IPS-18a (cell line): ENCODE results near the gene ZNF320.
"Not testable (repeated sequence)": the region's sequence is repeated elsewhere in the genome, so short reads cannot be mapped to it uniquely, and the experiment has no call there.

Experiments used
- H3K27ac ChIP-seq: one replicate; pipeline ENCODE4 v1.5.1; 2013; ENCODE audit warnings: low read length
- H3K27me3 ChIP-seq: one replicate; pipeline ENCODE4 v1.6.1; 2013; ENCODE audit warnings: mild to moderate bottlenecking, low read length; ENCODE audit not compliant: control insufficient read depth, insufficient read depth
- H3K36me3 ChIP-seq: one replicate; pipeline ENCODE4 v1.6.1; 2013; ENCODE audit warnings: low read depth, low read length; ENCODE audit not compliant: control insufficient read depth
- H3K4me1 ChIP-seq: one replicate; pipeline ENCODE4 v1.6.1; 2013; ENCODE audit warnings: low read depth, low read length; ENCODE audit not compliant: control insufficient read depth
- H3K4me3 ChIP-seq: one replicate; pipeline ENCODE4 v1.5.1; 2013; ENCODE audit warnings: low read length
- H3K9ac ChIP-seq: one replicate; pipeline ENCODE4 v1.6.1; 2013; ENCODE audit warnings: mild to moderate bottlenecking, low read length, moderate library complexity
- H3K9me3 ChIP-seq: one replicate; pipeline ENCODE4 v1.6.1; 2013; ENCODE audit warnings: low read depth, low read length; ENCODE audit not compliant: control insufficient read depth

ZNF320 gene

GRCh38 chr19:52901842-52902241 lies 4.4 kb upstream of the ZNF320 start:
- peaks cover 5% of the 10 kb centered on the region for H3K36me3 ChIP-seq
- H3K9ac ChIP-seq: no peak overlapping the region
- no peak overlapping the region for H3K27ac ChIP-seq
- H3K9me3 ChIP-seq: no peaks in the 10 kb centered on the region
- no peaks in the 10 kb centered on the region for H3K27me3 ChIP-seq
- no peak overlapping the region for H3K4me3 ChIP-seq
- peaks cover 12% of the 10 kb centered on the region for H3K4me1 ChIP-seq

- H3K9ac ChIP-seq: peak overlapping the region; percentile 28
- H3K36me3 ChIP-seq, H3K27ac ChIP-seq, H3K4me1 ChIP-seq, H3K27me3 ChIP-seq, H3K9me3 ChIP-seq, H3K4me3 ChIP-seq: not testable (repeated sequence)
Measured at GRCh38 chr19:52898596-52898995, 1.2 kb upstream of the ZNF320 start.

GRCh38 chr19:52898101-52898500 lies 666 bp upstream of the ZNF320 start:
- H3K4me3 ChIP-seq: peak overlapping the region; percentile 98
- H3K9me3 ChIP-seq: no peaks in the 10 kb centered on the region
- H3K27me3 ChIP-seq: no peaks in the 10 kb centered on the region
- peak overlapping the region; percentile 28 for H3K9ac ChIP-seq
- peaks cover 9% of the 10 kb centered on the region for H3K4me1 ChIP-seq
- H3K36me3 ChIP-seq: peaks cover 9% of the 10 kb centered on the region
- peak overlapping the region; percentile 57 for H3K27ac ChIP-seq

- Histone ChIP-seq H3K9me3 (no peaks in the 10 kb centered on the region), H3K27ac (peak overlapping the region; percentile 97), H3K27me3 (no peaks in the 10 kb centered on the region), H3K9ac (peak overlapping the region; percentile 96), H3K4me3 (peak overlapping the region; percentile 98), H3K4me1 (peaks cover 9% of the 10 kb centered on the region), H3K36me3 (peaks cover 9% of the 10 kb centered on the region)
Measured at GRCh38 chr19:52896431-52897137, 851 bp downstream of the ZNF320 start.

- H3K36me3 ChIP-seq: peaks cover 43% of the 10 kb centered on the region
- no peaks in the 10 kb centered on the region for H3K4me1 ChIP-seq
- no peak overlapping the region for H3K9ac ChIP-seq
- H3K27me3 ChIP-seq: no peaks in the 10 kb centered on the region
- no peak overlapping the region for H3K27ac ChIP-seq
- H3K4me3 ChIP-seq: no peak overlapping the region
- H3K9me3 ChIP-seq: no peaks in the 10 kb centered on the region
Measured at GRCh38 chr19:52891336-52891735, 6.1 kb downstream of the ZNF320 start.

GRCh38 chr19:52889931-52890330 lies 7.5 kb downstream of the ZNF320 start:
- Histone ChIP-seq H3K36me3 (peaks cover 49% of the 10 kb centered on the region), H3K9me3 (no peaks in the 10 kb centered on the region), H3K9ac (no peak overlapping the region), H3K4me1 (no peaks in the 10 kb centered on the region), H3K27me3 (no peaks in the 10 kb centered on the region), H3K27ac (no peak overlapping the region), H3K4me3 (no peak overlapping the region)

- Histone ChIP-seq H3K27me3 (no peaks in the 10 kb centered on the region), H3K9me3 (no peaks in the 10 kb centered on the region), H3K4me1 (no peaks in the 10 kb centered on the region), H3K27ac (no peak overlapping the region), H3K36me3 (peaks cover 58% of the 10 kb centered on the region), H3K4me3 (no peak overlapping the region), H3K9ac (no peak overlapping the region)
Measured at GRCh38 chr19:52889076-52889475, 8.4 kb downstream of the ZNF320 start.

- Histone ChIP-seq H3K27me3 (no peaks in the 10 kb centered on the region), H3K36me3 (peaks cover 62% of the 10 kb centered on the region), H3K27ac (no peak overlapping the region), H3K9ac (no peak overlapping the region), H3K4me3 (no peak overlapping the region), H3K4me1 (no peaks in the 10 kb centered on the region), H3K9me3 (no peaks in the 10 kb centered on the region)
Measured at GRCh38 chr19:52880895-52881389, 16.5 kb downstream of the ZNF320 start.

- H3K27ac ChIP-seq, H3K4me3 ChIP-seq, H3K4me1 ChIP-seq, H3K36me3 ChIP-seq, H3K9ac ChIP-seq, H3K27me3 ChIP-seq, H3K9me3 ChIP-seq: not testable (repeated sequence)
Measured at GRCh38 chr19:52872996-52873395, 24.4 kb downstream of the ZNF320 start.

- Histone ChIP-seq H3K9me3 (no peaks in the 10 kb centered on the region), H3K4me1 (no peaks in the 10 kb centered on the region), H3K36me3 (no peaks in the 10 kb centered on the region), H3K27me3 (no peaks in the 10 kb centered on the region), H3K27ac (no peak overlapping the region), H3K9ac (no peak overlapping the region), H3K4me3 (no peak overlapping the region)
Measured at GRCh38 chr19:52871466-52871865, 26.0 kb downstream of the ZNF320 start.

GRCh38 chr19:52868031-52868430 lies 29.4 kb downstream of the ZNF320 start:
- H3K4me3 ChIP-seq, H3K9me3 ChIP-seq, H3K36me3 ChIP-seq, H3K4me1 ChIP-seq, H3K9ac ChIP-seq, H3K27ac ChIP-seq, H3K27me3 ChIP-seq: not testable (repeated sequence)
